ENCODE results near the gene PLAGL1.
"Not testable (repeated sequence)": the region's sequence is repeated elsewhere in the genome, so short reads cannot be mapped to it uniquely, and the experiment has no call there.

The PLAGL1 gene

DNA sequence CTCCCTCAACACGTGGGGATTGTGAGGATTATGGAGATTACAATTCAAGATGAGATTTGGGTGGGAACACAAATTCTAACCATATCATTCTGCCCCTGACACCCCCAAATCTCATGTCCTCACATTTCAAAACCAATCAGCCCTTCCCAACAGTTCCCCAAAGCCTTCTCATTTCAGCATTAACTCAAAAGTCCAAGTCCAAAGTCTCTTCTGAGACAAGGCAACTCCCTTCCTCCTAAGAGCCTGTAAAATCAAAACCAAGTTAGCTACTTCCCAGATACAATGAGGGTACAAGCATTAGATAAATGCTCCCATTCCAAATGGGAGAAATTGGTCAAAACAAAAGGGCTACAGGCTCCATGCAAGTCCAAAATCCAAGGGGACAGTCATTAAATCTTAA, 39.6 kb upstream of the PLAGL1 start:
- H3K9me3 Mint-ChIP-seq = peaks cover 43% of the 10 kb centered on the region
- H3K27me3 Mint-ChIP-seq (ENCODE audit: low read depth, poor library complexity) = peaks cover 7% of the 10 kb centered on the region
- DNase-seq = no peak
- no peak overlapping the region for H3K27ac Mint-ChIP-seq
- TF ChIP-seq, protein P1, sequence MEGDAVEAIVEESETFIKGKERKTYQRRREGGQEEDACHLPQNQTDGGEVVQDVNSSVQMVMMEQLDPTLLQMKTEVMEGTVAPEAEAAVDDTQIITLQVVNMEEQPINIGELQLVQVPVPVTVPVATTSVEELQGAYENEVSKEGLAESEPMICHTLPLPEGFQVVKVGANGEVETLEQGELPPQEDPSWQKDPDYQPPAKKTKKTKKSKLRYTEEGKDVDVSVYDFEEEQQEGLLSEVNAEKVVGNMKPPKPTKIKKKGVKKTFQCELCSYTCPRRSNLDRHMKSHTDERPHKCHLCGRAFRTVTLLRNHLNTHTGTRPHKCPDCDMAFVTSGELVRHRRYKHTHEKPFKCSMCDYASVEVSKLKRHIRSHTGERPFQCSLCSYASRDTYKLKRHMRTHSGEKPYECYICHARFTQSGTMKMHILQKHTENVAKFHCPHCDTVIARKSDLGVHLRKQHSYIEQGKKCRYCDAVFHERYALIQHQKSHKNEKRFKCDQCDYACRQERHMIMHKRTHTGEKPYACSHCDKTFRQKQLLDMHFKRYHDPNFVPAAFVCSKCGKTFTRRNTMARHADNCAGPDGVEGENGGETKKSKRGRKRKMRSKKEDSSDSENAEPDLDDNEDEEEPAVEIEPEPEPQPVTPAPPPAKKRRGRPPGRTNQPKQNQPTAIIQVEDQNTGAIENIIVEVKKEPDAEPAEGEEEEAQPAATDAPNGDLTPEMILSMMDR (IDR thresholded peaks at IDR 0.05) = no peak
- no peak overlapping the region for H3K4me3 Mint-ChIP-seq
- peaks cover 6% of the 10 kb centered on the region for H3K36me3 Mint-ChIP-seq (ENCODE audit: low read depth)
- no peaks in the 10 kb centered on the region for H3K4me1 Mint-ChIP-seq

DNA sequence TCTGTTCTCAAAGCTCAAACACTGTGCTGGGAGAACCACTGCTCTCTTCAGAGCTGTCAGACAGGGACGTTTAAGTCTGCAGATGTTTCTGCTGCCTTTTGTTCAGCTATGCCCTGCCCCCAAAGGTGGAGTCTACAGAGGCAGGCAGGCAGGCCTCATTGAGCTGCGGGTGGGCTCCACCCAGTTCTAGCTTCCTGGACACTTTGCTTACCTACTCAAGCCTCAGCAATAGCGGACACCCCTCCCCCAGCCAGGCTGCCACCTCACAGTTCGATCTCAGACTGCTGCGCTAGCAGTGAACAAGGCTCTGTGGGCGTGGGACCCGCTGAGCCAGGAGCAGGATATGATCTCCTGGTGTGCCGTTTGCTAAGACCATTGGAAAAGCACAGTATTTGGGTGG, 38.6 kb upstream of the PLAGL1 start:
- H3K27ac Mint-ChIP-seq; H3K27me3 Mint-ChIP-seq (ENCODE audit: low read depth, poor library complexity); H3K4me1 Mint-ChIP-seq; H3K4me3 Mint-ChIP-seq; DNase-seq; H3K36me3 Mint-ChIP-seq (ENCODE audit: low read depth): not testable (repeated sequence)
- peaks cover 50% of the 10 kb centered on the region for H3K9me3 Mint-ChIP-seq

DNA sequence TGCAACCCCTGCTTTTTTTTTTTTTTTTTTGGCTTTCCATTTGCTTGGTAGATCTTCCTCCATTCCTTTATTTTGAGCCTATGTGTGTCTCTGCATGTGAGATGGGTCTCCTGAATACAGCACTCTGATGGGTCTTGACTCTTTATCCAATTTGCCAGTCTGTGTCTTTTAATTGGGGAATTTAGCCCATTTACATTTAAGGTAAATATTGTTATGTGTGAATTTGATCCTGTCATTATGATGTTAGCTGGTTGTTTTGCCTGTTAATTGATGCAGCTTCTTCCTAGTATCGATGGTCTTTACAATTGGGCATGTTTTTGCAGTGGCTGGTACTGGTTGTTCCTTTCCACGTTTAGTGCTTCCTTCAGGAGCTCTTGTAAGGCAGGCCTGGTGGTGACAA, 36.9 kb upstream of the PLAGL1 start:
- H3K4me3 Mint-ChIP-seq; H3K4me1 Mint-ChIP-seq; H3K27ac Mint-ChIP-seq; H3K27me3 Mint-ChIP-seq (ENCODE audit: low read depth, poor library complexity); DNase-seq; H3K36me3 Mint-ChIP-seq (ENCODE audit: low read depth): not testable (repeated sequence)
- H3K9me3 Mint-ChIP-seq = peaks cover 48% of the 10 kb centered on the region

DNA sequence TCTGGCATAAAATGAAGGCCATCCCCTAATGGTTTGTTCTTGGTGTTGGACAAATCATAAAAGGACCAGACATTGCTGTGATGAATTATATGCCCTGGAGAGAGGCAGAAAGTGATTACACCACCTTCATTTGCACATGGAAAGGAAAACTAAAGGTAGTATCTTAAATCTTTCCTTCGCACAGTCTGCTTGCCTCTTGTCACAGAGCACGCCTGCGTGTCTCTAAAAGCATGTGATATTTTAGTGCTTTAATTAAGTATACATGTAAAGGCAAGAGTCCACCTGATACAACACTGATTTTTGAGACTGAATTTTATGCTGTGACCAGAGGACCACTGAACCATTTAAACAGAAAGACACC, 28.8 kb upstream of the PLAGL1 start:
- TF ChIP-seq, protein P1 (IDR thresholded peaks at IDR 0.05) = no peak
- H3K4me1 Mint-ChIP-seq = peaks cover 13% of the 10 kb centered on the region
- DNase-seq = no peak
- H3K27ac Mint-ChIP-seq = no peak overlapping the region
- no peaks in the 10 kb centered on the region for H3K27me3 Mint-ChIP-seq (ENCODE audit: low read depth, poor library complexity)
- no peaks in the 10 kb centered on the region for H3K36me3 Mint-ChIP-seq (ENCODE audit: low read depth)
- no peak overlapping the region for H3K4me3 Mint-ChIP-seq
- H3K9me3 Mint-ChIP-seq = peaks cover 26% of the 10 kb centered on the region

DNA sequence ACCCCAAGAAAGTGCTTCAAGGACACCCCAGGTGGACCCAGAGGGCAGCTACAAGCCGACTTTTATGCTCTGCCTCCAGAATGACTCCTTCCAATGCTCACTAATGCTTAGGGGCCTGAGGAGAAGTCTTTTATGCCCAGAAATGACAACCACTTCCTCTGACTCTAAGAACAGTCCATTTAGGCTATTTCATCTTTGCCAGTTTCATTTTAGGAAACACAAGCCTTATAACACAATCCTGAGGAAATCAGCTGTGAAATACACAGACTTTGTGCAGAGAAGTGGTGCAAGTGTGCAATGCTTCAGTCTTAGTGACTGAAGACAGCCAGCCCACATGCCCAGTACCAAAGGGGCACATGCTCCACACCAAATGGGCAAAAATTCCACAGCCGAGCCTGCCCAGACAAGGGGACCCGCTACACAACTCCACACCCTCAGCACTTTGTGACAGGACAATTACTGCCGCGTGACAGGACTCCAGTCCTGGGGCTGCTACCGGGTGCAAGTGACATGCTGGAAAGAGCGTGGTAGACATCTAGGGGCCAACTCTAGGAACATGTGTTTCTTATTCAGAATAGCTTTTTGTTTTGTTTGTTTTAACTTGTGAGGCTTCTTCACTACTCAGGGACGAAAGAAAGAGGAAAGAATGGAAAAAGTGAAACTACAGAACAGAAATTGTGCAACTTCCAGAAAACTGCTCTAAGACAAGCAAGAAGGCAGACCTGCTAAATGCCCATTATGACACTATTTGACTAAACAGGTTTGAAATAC, 28.2 kb upstream of the PLAGL1 start:
- Mint-ChIP-seq H3K27me3 (ENCODE audit: low read depth, poor library complexity) (no peaks in the 10 kb centered on the region), H3K36me3 (ENCODE audit: low read depth) (no peaks in the 10 kb centered on the region), H3K9me3 (peaks cover 28% of the 10 kb centered on the region), H3K4me1 (peaks cover 13% of the 10 kb centered on the region), H3K27ac (no peak overlapping the region), H3K4me3 (no peak overlapping the region)
- TF ChIP-seq, protein P1 (IDR thresholded peaks at IDR 0.05) = no peak
- no peak for DNase-seq

DNA sequence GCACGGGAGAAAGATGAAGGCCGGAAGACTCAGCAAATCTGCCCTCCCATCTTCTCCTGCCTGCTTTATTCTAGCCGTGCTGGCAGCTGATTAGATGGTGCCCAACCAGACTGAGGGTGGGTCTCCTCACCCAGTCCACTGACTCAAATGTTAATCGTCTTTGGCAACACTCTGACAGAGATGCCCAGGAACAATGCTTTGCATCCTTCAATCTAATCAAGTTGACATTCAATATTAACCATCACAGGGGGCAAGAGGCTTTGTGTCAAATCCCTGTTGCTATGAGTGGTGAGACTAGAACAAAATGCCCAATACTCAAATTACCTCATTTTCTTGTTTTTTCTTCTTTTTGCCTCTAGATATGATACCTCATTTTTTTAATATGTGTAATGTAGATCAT, 27.4 kb upstream of the PLAGL1 start:
- no peak for DNase-seq
- peaks cover 32% of the 10 kb centered on the region for H3K9me3 Mint-ChIP-seq
- TF ChIP-seq, protein P1 (IDR thresholded peaks at IDR 0.05) = no peak
- H3K4me3 Mint-ChIP-seq = no peak overlapping the region
- no peaks in the 10 kb centered on the region for H3K36me3 Mint-ChIP-seq (ENCODE audit: low read depth)
- peaks cover 13% of the 10 kb centered on the region for H3K4me1 Mint-ChIP-seq
- no peaks in the 10 kb centered on the region for H3K27me3 Mint-ChIP-seq (ENCODE audit: low read depth, poor library complexity)
- no peak overlapping the region for H3K27ac Mint-ChIP-seq
